IPS-20b (cell line): Measurements from ENCODE around the gene HLA-DQB1.
A peak's percentile ranks its signal among the peaks of the same experiment; 100 is the strongest.

Experiments used
- H3K27ac ChIP-seq: one replicate; pipeline ENCODE4 v1.5.1; 2013; ENCODE audit warnings: low read length
- H3K27me3 ChIP-seq: 2 replicates; pipeline ENCODE4 v1.6.1; 2013; ENCODE audit warnings: mild to moderate bottlenecking, low read length, inconsistent platforms; ENCODE audit not compliant: insufficient read depth
- H3K36me3 ChIP-seq: 2 replicates; pipeline ENCODE4 v1.6.1; 2013; ENCODE audit warnings: low read depth, mild to moderate bottlenecking, inconsistent platforms, low read length, moderate library complexity; ENCODE audit not compliant: insufficient read depth
- H3K4me1 ChIP-seq: 2 replicates; pipeline ENCODE4 v1.6.1; 2013; ENCODE audit warnings: mild to moderate bottlenecking, control low read depth, inconsistent platforms, low read length, moderate library complexity; ENCODE audit not compliant: insufficient read depth
- H3K4me3 ChIP-seq: 2 replicates; pipeline ENCODE4 v1.5.1; 2013; ENCODE audit warnings: mild to moderate bottlenecking, low read length, inconsistent platforms
- H3K9ac ChIP-seq: 2 replicates; pipeline ENCODE4 v1.6.1; 2013; ENCODE audit warnings: low read depth, mild to moderate bottlenecking, inconsistent platforms, low read length, moderate library complexity
- H3K9me3 ChIP-seq: 2 replicates; pipeline ENCODE4 v1.6.1; 2013; ENCODE audit warnings: mild to moderate bottlenecking, low read depth, low read length, inconsistent platforms; ENCODE audit not compliant: insufficient read depth

The HLA-DQB1 gene

DNA sequence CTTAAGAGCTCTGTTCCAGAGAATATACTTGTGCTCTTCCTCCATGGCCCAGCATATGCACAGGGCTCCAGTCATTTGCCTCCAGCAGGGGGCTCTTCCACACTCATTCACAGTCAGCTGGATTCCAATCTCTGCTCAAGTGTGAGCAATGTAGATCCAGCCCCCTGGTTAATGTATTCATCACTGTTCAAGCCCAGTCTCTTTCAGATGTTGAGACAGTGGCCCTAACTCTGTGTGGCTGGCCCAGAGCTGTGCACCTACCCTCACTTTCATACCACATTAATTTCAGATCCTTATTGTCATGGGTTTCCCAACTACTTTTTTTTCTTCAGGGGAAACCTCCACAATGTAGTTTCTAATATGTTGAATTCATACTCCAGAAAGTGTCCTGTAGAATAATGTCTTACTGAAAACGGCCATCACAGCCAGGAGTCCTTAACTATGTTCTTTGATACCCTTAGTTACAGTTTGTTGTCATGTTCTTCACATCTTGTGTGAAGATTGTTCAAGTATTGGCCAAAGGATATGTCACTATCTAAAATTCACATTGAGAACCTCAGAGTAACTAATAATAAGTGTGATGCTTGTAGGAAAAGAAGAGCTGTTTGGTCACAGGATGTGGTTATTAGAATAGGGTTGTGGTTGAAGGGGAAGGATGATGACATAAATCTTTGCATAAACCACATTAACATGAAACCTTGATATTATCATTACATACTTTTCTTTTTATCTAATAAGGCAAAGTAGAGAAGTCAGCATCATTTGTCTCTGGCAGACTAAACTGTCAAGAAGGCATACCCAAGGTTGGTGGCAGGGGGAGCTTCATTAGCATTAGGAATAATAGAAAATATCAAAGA, 43.7 kb downstream of the HLA-DQB1 start:
- Histone ChIP-seq H3K9me3 (no peaks in the 10 kb centered on the region), H3K9ac (no peak overlapping the region), H3K4me1 (no peaks in the 10 kb centered on the region), H3K27ac (no peak overlapping the region), H3K36me3 (no peaks in the 10 kb centered on the region), H3K27me3 (no peaks in the 10 kb centered on the region), H3K4me3 (no peak overlapping the region)

DNA sequence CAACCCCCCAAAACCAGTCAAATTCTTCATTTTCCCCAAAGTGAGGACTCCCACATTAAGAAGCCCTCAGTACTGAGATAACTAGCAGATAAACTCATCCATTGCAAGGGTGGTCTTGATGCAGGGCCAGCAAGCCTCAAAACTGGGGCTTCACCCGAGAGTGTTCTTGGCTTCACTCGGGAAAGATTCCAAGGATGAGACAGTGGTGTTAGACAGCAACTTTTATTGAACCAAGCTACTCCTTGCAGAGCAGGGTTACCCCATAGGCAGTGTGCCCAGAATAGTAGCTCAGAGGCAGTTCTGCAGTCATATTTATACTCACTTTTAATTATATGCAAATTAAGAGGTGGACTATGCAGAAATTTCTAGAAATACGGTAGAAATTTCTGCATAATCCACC, 45.1 kb downstream of the HLA-DQB1 start:
- Histone ChIP-seq H3K36me3 (no peaks in the 10 kb centered on the region), H3K4me3 (no peak overlapping the region), H3K4me1 (no peaks in the 10 kb centered on the region), H3K9ac (no peak overlapping the region), H3K27ac (no peak overlapping the region), H3K9me3 (no peaks in the 10 kb centered on the region), H3K27me3 (no peaks in the 10 kb centered on the region)

DNA sequence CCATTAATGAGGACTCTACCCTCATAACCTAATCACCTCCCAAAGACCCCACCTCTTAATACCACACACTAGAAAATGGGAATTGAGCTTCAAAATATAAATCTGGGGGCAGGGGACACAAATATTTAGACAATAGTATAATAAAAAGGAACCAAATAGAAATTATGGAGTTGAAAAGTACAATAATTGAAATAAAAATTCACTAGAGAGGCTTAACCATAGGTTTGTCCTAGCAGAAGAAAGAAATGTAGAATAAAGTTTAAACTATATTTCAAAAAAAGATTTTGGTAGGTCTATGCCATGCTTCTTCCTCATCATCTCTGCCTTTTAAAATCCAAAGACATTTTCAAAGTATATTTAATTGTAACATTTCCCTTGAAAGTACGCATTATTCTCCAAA, 48.7 kb downstream of the HLA-DQB1 start:
- Histone ChIP-seq H3K4me1 (no peaks in the 10 kb centered on the region), H3K27ac (no peak overlapping the region), H3K9ac (no peak overlapping the region), H3K4me3 (no peak overlapping the region), H3K36me3 (no peaks in the 10 kb centered on the region), H3K27me3 (no peaks in the 10 kb centered on the region), H3K9me3 (no peaks in the 10 kb centered on the region)

DNA sequence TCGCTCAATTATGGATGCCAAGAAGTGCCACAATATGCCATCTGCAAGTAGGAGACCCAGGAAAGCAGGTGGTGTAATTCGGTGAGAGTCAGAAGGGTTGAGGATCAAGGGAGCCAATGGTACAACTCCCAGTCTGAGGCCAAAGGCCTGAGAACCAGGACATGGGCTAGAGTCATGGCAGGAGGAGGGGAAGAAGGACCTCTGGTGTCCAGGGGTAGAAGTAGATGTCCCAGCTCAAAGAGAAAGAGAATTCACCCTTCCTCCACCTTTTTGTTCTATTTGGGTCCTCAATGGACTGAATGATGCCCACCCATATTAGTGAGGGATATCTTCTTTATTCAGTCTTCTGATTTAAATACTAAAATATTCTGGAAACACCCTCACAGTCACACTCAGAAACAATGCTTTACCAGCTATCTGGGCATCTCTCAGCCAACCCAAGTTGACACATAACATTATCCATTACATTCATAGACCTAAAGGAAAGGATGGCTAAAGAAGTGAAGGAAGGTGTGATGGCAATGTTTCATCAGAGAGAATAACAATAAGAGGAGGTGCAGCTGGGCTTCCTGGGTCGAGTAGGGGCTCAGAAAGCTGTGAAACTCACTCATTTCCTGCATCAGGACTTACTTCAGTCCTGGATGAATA, 50.4 kb downstream of the HLA-DQB1 start:
- no peak overlapping the region for H3K27ac ChIP-seq
- H3K27me3 ChIP-seq = no peaks in the 10 kb centered on the region
- H3K4me3 ChIP-seq = no peak overlapping the region
- H3K9ac ChIP-seq = no peak overlapping the region
- no peaks in the 10 kb centered on the region for H3K4me1 ChIP-seq
- no peaks in the 10 kb centered on the region for H3K36me3 ChIP-seq
- H3K9me3 ChIP-seq = no peaks in the 10 kb centered on the region

DNA sequence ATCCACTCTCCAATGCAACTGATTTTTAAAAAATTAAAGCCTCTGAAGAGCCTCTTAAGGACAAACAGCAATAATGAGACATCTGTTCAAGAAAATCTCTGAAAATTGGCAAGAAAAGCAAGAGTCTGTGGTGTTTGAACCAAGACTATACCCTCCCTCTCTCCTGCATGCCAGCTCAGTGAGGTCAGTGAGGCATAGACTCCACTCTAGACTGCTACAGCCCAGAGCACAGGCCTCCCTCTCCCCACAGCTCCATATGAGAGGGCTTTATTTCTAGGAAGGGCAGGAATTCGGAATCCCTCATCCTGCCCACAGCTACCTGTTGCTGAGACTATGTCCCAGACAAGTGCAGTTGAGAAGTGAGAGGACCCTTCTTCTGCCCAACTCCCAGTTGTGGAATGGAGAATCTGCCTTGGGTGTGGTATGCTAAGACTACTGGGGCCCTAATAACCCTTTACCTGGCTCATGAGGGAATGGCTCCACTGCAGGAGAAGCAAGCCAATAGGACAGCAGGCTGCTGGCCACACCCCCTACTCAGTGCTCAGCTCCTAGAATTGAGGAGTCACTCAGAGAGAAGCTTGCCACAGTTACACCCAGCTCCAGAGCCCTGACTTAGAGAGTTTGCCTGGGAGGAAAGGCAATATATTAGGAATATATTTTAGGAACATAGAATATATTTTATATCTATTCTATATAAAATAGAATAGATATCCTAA, 51.9 kb downstream of the HLA-DQB1 start:
- H3K4me1 ChIP-seq = no peaks in the 10 kb centered on the region; the same call in 1 of the 2 replicates
- no peaks in the 10 kb centered on the region for H3K27me3 ChIP-seq
- no peaks in the 10 kb centered on the region for H3K36me3 ChIP-seq
- H3K9me3 ChIP-seq = no peaks in the 10 kb centered on the region
- no peak overlapping the region for H3K9ac ChIP-seq
- no peak overlapping the region for H3K4me3 ChIP-seq
- no peak overlapping the region for H3K27ac ChIP-seq

DNA sequence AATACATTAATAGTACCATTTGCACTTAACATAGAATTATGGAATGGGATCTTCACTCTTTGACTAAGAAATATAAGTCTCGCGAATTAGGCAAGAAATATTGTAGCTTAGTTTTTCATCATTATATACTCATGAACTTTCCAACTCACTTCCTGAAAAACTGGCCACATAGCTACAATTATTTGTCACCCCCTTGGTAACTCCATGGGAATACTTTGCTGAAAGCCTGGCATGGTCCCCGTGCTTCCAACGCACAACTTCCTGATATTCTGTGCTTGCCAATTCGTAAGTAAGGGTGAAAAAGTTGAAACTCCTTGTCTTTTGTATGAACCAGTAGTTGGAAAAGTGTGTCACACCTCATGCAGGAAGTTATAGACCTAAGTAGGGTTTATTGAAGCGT, 53.0 kb downstream of the HLA-DQB1 start:
- Histone ChIP-seq H3K9ac (no peak overlapping the region), H3K36me3 (no peaks in the 10 kb centered on the region), H3K9me3 (no peaks in the 10 kb centered on the region), H3K27me3 (no peaks in the 10 kb centered on the region), H3K4me3 (no peak overlapping the region), H3K27ac (no peak overlapping the region), H3K4me1 (no peaks in the 10 kb centered on the region; the same call in 1 of the 2 replicates)

DNA sequence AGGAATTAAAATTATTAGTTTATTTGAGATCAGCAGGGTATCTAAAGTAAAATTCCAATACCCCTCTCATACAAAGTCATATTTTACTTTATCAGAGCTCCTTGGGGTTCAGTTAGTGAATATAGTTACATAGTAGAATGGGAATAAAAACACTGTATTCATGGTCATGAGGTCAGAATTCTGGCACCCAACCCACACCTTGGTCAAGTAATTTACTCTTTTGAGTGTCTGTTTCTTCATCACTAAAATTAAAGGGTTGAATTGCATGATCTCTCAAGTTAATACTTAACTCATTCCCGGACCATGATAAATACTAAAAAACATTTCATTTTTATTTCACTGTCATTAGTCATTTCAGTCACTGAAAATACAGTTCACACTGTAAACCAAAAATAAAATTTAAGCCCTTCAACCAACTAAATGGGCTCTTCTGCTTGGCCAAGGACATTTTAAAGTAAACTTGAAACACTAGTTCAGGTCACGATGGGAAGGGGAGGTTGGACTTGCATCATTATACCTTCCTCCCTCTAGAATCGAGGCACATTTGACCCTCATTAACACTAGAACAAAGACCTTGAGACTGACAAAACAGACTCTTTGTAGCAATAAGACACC, 55.7 kb downstream of the HLA-DQB1 start:
- Histone ChIP-seq H3K9ac (no peak overlapping the region), H3K9me3 (no peaks in the 10 kb centered on the region), H3K4me3 (no peak overlapping the region), H3K27me3 (no peaks in the 10 kb centered on the region), H3K4me1 (no peaks in the 10 kb centered on the region; the same call in 1 of the 2 replicates), H3K27ac (no peak overlapping the region), H3K36me3 (no peaks in the 10 kb centered on the region)

DNA sequence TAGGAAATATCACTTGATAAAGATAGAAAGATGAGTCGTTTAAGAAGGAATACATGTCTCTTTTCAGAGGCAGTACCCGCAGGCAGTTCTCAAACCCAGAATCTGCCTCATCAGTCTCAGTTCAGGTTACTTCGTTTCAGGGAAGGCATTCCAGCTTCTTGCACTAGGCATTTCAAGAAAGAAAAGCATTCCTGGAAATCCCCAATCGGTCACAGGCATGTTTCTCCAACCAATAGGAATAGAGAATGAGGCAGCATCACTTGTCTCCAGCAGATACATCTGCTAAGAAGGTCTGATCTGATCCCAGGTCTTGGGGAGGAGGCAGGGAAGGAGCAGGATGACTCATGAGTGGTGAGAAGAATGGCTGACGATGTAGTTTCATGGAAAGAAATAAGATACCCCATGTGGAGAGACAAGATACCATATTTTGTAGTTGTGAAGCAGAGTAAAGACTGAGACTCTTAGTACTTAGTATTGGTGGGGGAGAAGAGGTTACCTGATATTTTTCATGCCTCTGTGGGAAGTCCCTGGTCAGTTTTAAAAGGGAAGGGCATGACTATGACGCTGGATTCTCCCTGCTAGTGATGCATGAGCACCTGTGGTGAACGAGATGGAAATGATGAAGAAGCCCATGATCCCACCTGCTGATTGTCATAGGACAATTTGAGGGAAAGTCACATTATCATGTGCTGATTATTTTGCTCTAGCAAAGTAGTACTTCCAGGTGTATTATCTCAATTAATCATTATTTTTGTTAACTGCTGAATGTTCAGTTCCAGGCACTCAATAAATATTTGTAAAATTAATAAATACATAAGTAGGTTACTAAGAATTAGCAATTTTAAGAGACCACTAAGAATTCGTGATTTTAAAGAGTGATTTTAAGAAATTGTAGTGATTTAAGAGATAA, 56.5 kb downstream of the HLA-DQB1 start:
- H3K27ac ChIP-seq = no peak overlapping the region
- peak overlapping the region; percentile 70 for H3K4me3 ChIP-seq
- peak overlapping the region; percentile 58; the same call in 1 of the 2 replicates for H3K9ac ChIP-seq
- no peaks in the 10 kb centered on the region for H3K27me3 ChIP-seq
- H3K9me3 ChIP-seq = no peaks in the 10 kb centered on the region
- H3K4me1 ChIP-seq = no peaks in the 10 kb centered on the region; the same call in 1 of the 2 replicates
- H3K36me3 ChIP-seq = no peaks in the 10 kb centered on the region
